B cell (primary cell): ENCODE results near the gene CDK6. TPM values are rescaled to one million over a fixed set of nuclear protein-coding genes. Genes with fewer than 3 reads are reported as not detected.

Source experiments
- ATAC-seq: fragments of 200-7000 bp; cut with Tn5 transposase; one replicate; pipeline ENCODE4 v1.10.0; 2021; ENCODE audit warnings: low read depth, mild to moderate bottlenecking, moderate number of reproducible peaks, moderate library complexity
- CTCF ChIA-PET: fragments of 350-600 bp; sonication (Branson Sonifier 250); formaldehyde crosslinking; loops from one replicate; lab custom pipeline; 2021; ENCODE audit warnings: antibody characterized with exemption, inconsistent platforms; lab: Charles Lee
- POLR2A ChIA-PET: fragments of 350-600 bp; sonication (Branson Sonifier 250); formaldehyde crosslinking; loops from one replicate; lab custom pipeline; 2021; ENCODE audit warnings: antibody characterized with exemption; lab: Charles Lee
- DNase-seq: peaks from one replicate; pipeline ENCODE4 v3.0.0; 2013
- H2AFZ ChIP-seq: 2 replicates; pipeline ENCODE4 v1.6.1; 2012; ENCODE audit warnings: mild to moderate bottlenecking, low read depth, low read length; ENCODE audit not compliant: insufficient read depth, poor library complexity, severe bottlenecking
- H3K27ac ChIP-seq, 2 donors: 1 replicate in 1 of 2; 2 replicates in 1 of 2; pipeline ENCODE4 v1.5.1; 2012 to 2013; ENCODE audit warnings: low read length in 2 of 2, mild to moderate bottlenecking in 2 of 2, moderate library complexity in 1 of 2
- H3K27me3 ChIP-seq, 4 experiments: fragments of 200-600 bp in 1 of 4; sonication (generic) in 1 of 4; replicated peaks in 1 of 4; 1 replicate in 2 of 4; 2 replicates in 2 of 4; pipeline versions ENCODE4 v1.6.1 to v1.7.0; 2013 to 2016; ENCODE audit warnings: low read length in 3 of 4, mild to moderate bottlenecking in 2 of 4, mixed read lengths in 1 of 4, moderate library complexity in 1 of 4; ENCODE audit not compliant: insufficient read depth in 4 of 4, control insufficient read depth in 3 of 4; ENCODE audit errors: control extremely low read depth in 1 of 4
- H3K36me3 ChIP-seq, 2 experiments: replicated peaks in 1 of 2; 1 replicate in 1 of 2; 2 replicates in 1 of 2; pipeline versions ENCODE4 v1.6.1 to v1.7.1; 2013; ENCODE audit warnings: low read length in 1 of 2; ENCODE audit not compliant: insufficient read depth in 2 of 2, control insufficient read depth in 1 of 2; ENCODE audit errors: control extremely low read depth in 1 of 2, extremely low read depth in 1 of 2
- H3K4me1 ChIP-seq, 2 donors: fragments of 200-600 bp in 1 of 2; sonication (generic) in 1 of 2; 1 replicate in 1 of 2; 2 replicates in 1 of 2; pipeline versions ENCODE4 v1.5.1 to v1.6.1; 2013 to 2017; ENCODE audit warnings: low read length in 2 of 2; ENCODE audit not compliant: control insufficient read depth in 2 of 2, insufficient read depth in 2 of 2
- H3K4me2 ChIP-seq: replicated peaks from 2 replicates; pipeline ENCODE3; 2012; ENCODE audit warnings: mild to moderate bottlenecking, low read depth, low read length; ENCODE audit not compliant: poor library complexity, severe bottlenecking
- H3K4me3 ChIP-seq, 5 experiments: fragments of 200-600 bp in 1 of 5; sonication (generic) in 1 of 5; 1 replicate in 3 of 5; 2 replicates in 2 of 5; pipeline versions ENCODE4 v1.5.1 to v1.7.0; 2011 to 2016; ENCODE audit warnings: low read length in 4 of 5, mild to moderate bottlenecking in 4 of 5, low read depth in 2 of 5, control low read depth in 1 of 5, moderate library complexity in 1 of 5; ENCODE audit not compliant: insufficient read depth in 1 of 5; ENCODE audit errors: control extremely low read depth in 1 of 5, extremely low read depth in 1 of 5
- H3K79me2 ChIP-seq: fragments of 200-600 bp; sonication (generic); one replicate; pipeline ENCODE4 v1.6.0; 2016; ENCODE audit warnings: low read length; ENCODE audit not compliant: control insufficient read depth, insufficient read depth
- H3K9ac ChIP-seq: fragments of 200-600 bp; sonication (generic); 2 replicates; pipeline ENCODE4 v1.6.1; 2017; ENCODE audit warnings: mild to moderate bottlenecking, low read length, moderate library complexity
- H3K9me3 ChIP-seq, 3 donors: one replicate each; pipeline versions ENCODE4 v1.6.1 to v1.7.1; 2013; ENCODE audit warnings: low read length in 2 of 3; ENCODE audit not compliant: control insufficient read depth in 2 of 3, insufficient read depth in 1 of 3; ENCODE audit errors: control extremely low read depth in 1 of 3
- H4K20me1 ChIP-seq: 2 replicates; pipeline ENCODE4 v1.6.0; 2012; ENCODE audit warnings: mild to moderate bottlenecking, low read length; ENCODE audit not compliant: insufficient read depth, control insufficient read depth, poor library complexity, severe bottlenecking
- H3K27ac Mint-ChIP-seq: one replicate; pipeline ENCODE4 v1.8.0; 2021; ENCODE audit warnings: mixed read lengths
- H3K27me3 Mint-ChIP-seq: one replicate; pipeline ENCODE4 v1.8.0; 2021; ENCODE audit warnings: mixed read lengths
- H3K4me1 Mint-ChIP-seq: one replicate; pipeline ENCODE4 v1.8.0; 2021; ENCODE audit warnings: mixed read lengths
- H3K4me3 Mint-ChIP-seq: one replicate; pipeline ENCODE4 v1.8.0; 2021; ENCODE audit warnings: mixed read lengths
- H3K9me3 Mint-ChIP-seq: one replicate; pipeline ENCODE4 v1.8.0; 2022; ENCODE audit warnings: mixed read lengths; ENCODE audit not compliant: insufficient read depth
- CTCF ChIP-seq: fragments of 200-600 bp; IDR thresholded peaks from one replicate; pipeline ENCODE4 v1.8.0; 2022; ENCODE audit warnings: antibody characterized with exemption, mild to moderate bottlenecking
- EZH2 ChIP-seq: IDR thresholded peaks from 2 replicates; pipeline ENCODE4 v1.6.1; 2012; ENCODE audit warnings: borderline replicate concordance, low read depth, mild to moderate bottlenecking, moderate library complexity, low read length; ENCODE audit not compliant: insufficient read depth, poor library complexity, severe bottlenecking
- WGBS: methylation state at CpG from one replicate; pipeline ENCODE4 v1.1.5; 2013; ENCODE audit warnings: missing lambda C conversion rate; ENCODE audit not compliant: insufficient coverage; 5-methylcytosine and 5-hydroxymethylcytosine counted together
- intact Hi-C: fragments of 100-400 bp; cut with micrococcal nuclease; formaldehyde crosslinking; loops from one replicate; pipeline ENCODE4 v1.10.0; 2022
- polyA plus RNA-seq: library from polyadenylated mRNA; depleted of rRNA; stranded (reverse); fragments of >200 nt; gene quantifications from 2 replicates; pipeline ENCODE4 v1.2.3, GENCODE V29; 2012
- total RNA-seq, 2 donors: library from RNA; stranded (reverse); fragments of 120-200 nt in 1 of 2; gene quantifications; 1 replicate in 1 of 2; 2 replicates in 1 of 2; pipeline versions ENCODE4 v1.2.3 to v1.2.4, GENCODE V29; 2013 to 2022

CDK6 gene
- total and polyA plus RNA-seq, 2 donors (not counting 1 experiment from before 2014, with no cell fraction given) = 3.0 to 14.6 TPM

GRCh38 chr7:92705831-92706230 lies 130.5 kb downstream of the CDK6 start:
- Histone ChIP-seq H2AFZ (no peak overlapping the region), H3K9ac (no peak overlapping the region), H3K27me3 (no peaks in the 10 kb centered on the region), H3K27ac (no peak overlapping the region), H3K4me2 (no peak overlapping the region), H3K36me3 (no peaks in the 10 kb centered on the region), H3K4me1 (no peaks in the 10 kb centered on the region), H3K4me3 (no peak overlapping the region), H3K9me3 (no peaks in the 10 kb centered on the region), H4K20me1 (no peaks in the 10 kb centered on the region), H3K79me2 (no peaks in the 10 kb centered on the region)
- ChIA-PET CTCF (no interaction called here), POLR2A (no interaction called here)
- Mint-ChIP-seq H3K4me3 (no peak overlapping the region), H3K9me3 (no peaks in the 10 kb centered on the region), H3K4me1 (no peaks in the 10 kb centered on the region), H3K27ac (no peak overlapping the region), H3K27me3 (no peaks in the 10 kb centered on the region)
- ATAC-seq = no peak
- TF ChIP-seq EZH2 (no peak), CTCF (no peak)
- intact Hi-C loops = no loop called here
- no CpG with 5 or more reads among the region's 1 CpG for WGBS
- no peak for DNase-seq

GRCh38 chr7:92704858-92705257 lies 131.5 kb downstream of the CDK6 start:
- H3K4me1 ChIP-seq = no peaks in the 10 kb centered on the region
- intact Hi-C loops = no loop called here
- WGBS = no CpG with 5 or more reads among the region's 3 CpGs
- no peaks in the 10 kb centered on the region for H3K27me3 ChIP-seq
- TF ChIP-seq CTCF (no peak), EZH2 (no peak)
- no peak overlapping the region for H3K27ac ChIP-seq
- no peak overlapping the region for H3K9ac ChIP-seq
- Mint-ChIP-seq H3K9me3 (no peaks in the 10 kb centered on the region), H3K27ac (no peak overlapping the region), H3K4me3 (no peak overlapping the region), H3K4me1 (no peaks in the 10 kb centered on the region), H3K27me3 (no peaks in the 10 kb centered on the region)
- ChIA-PET POLR2A (no interaction called here), CTCF (no interaction called here)
- H3K79me2 ChIP-seq = no peaks in the 10 kb centered on the region
- H3K4me3 ChIP-seq = no peak overlapping the region
- H2AFZ ChIP-seq = no peak overlapping the region
- ATAC-seq (no peak), DNase-seq (no peak)
- no peak overlapping the region for H3K4me2 ChIP-seq
- H4K20me1 ChIP-seq = no peaks in the 10 kb centered on the region
- no peaks in the 10 kb centered on the region for H3K9me3 ChIP-seq
- no peaks in the 10 kb centered on the region for H3K36me3 ChIP-seq
